Measurements from ENCODE around the gene SEC23B.
"Not testable (repeated sequence)": the region's sequence is repeated elsewhere in the genome, so short reads cannot be mapped to it uniquely, and the experiment has no call there.

DNA sequence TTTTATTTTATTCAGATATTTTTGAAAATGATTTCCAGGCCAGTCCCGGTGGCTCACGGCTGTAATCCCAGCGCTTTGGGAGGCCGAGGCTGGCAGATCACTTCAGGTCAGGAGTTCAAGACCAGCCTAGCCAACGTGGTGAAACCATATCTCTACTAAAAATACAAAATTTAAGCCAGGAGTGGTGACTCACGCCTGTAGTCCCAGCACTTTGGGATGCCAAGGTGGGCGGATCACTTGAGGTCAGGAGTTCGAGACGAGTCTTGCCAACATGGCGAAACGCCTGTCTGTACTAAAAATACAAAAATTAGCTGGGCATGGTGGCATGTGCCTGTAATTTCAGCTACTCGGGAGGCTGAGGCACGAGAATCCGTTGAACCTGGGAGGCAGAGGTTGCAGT, 19.0 kb downstream of the SEC23B start:
- TF ChIP-seq, protein P1, sequence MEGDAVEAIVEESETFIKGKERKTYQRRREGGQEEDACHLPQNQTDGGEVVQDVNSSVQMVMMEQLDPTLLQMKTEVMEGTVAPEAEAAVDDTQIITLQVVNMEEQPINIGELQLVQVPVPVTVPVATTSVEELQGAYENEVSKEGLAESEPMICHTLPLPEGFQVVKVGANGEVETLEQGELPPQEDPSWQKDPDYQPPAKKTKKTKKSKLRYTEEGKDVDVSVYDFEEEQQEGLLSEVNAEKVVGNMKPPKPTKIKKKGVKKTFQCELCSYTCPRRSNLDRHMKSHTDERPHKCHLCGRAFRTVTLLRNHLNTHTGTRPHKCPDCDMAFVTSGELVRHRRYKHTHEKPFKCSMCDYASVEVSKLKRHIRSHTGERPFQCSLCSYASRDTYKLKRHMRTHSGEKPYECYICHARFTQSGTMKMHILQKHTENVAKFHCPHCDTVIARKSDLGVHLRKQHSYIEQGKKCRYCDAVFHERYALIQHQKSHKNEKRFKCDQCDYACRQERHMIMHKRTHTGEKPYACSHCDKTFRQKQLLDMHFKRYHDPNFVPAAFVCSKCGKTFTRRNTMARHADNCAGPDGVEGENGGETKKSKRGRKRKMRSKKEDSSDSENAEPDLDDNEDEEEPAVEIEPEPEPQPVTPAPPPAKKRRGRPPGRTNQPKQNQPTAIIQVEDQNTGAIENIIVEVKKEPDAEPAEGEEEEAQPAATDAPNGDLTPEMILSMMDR (IDR thresholded peaks at IDR 0.05) = not testable (repeated sequence)
- not testable (repeated sequence) for TF ChIP-seq ZNF263 (CRISPR knock-in tag; IDR thresholded peaks at IDR 0.05; ENCODE audit: low read depth)

Data from WTC11 (cell line).